AG09309 (cell line): ENCODE results near the gene CENPU.

ENCODE experiments used
- DNase-seq: peaks from one replicate; pipeline ENCODE4 v3.0.0-alpha.2; 2010; ENCODE audit warnings: low read depth
- H3K4me3 ChIP-seq: 2 replicates; pipeline ENCODE4 v1.5.1; 2011; ENCODE audit warnings: mild to moderate bottlenecking, low read depth, low read length, moderate library complexity; ENCODE audit not compliant: control insufficient read depth
- TF ChIP-seq, protein P1 (sequence below): IDR thresholded peaks from 2 replicates; pipeline ENCODE4 v1.5.1; 2011; ENCODE audit warnings: mild to moderate bottlenecking, low read depth, low read length, inconsistent platforms; ENCODE audit not compliant: insufficient read depth, control insufficient read depth; ENCODE audit errors: missing control alignments

The CENPU gene

GRCh38 chr4:184675018-184675417, 58.9 kb downstream of the CENPU start:
- DNase-seq, result no peak
- TF ChIP-seq, protein P1, sequence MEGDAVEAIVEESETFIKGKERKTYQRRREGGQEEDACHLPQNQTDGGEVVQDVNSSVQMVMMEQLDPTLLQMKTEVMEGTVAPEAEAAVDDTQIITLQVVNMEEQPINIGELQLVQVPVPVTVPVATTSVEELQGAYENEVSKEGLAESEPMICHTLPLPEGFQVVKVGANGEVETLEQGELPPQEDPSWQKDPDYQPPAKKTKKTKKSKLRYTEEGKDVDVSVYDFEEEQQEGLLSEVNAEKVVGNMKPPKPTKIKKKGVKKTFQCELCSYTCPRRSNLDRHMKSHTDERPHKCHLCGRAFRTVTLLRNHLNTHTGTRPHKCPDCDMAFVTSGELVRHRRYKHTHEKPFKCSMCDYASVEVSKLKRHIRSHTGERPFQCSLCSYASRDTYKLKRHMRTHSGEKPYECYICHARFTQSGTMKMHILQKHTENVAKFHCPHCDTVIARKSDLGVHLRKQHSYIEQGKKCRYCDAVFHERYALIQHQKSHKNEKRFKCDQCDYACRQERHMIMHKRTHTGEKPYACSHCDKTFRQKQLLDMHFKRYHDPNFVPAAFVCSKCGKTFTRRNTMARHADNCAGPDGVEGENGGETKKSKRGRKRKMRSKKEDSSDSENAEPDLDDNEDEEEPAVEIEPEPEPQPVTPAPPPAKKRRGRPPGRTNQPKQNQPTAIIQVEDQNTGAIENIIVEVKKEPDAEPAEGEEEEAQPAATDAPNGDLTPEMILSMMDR, result no peak
- H3K4me3 ChIP-seq, result no peak overlapping the region

DNA sequence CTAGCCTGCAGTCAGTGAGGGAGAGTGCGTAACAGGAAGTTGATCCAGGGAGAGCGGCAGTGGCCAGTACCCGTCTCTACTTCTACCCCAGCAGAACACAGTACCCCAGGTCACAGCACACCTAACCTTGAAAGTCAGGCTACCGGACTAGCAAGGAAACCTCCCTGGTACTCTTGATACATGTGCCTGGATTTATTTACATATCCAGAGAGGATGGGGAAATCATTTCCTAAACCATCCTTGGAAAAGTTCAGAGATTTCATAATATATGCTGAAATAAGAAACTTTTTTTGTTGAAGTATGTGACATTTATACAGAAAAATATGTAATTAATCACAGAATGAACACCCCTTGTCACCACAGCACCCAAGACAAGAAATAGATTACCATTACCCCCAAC, 59.9 kb downstream of the CENPU start:
- DNase-seq, result no peak
- H3K4me3 ChIP-seq, result no peak overlapping the region
- TF ChIP-seq, protein P1, result no peak

DNA sequence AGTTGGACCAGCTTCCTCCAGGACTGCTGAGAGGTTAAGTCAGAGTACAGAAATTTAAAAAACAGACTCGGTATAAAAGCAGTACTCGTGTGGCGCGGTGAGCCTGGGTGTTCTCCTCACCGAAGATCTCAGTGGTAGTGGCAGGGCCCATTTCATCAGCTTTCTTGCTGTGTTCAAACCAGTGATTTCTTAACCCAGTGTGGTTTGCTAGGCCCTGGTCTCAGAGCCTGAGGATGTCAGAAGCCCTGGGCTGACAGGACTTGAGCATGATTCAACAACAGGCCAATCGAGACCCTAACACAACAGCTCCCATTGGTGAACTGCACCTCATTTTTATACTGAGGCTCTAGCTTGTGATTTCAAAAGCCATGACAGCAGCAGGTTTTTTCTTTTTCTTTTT, 61.2 kb downstream of the CENPU start:
- DNase-seq, result no peak
- H3K4me3 ChIP-seq, result no peak overlapping the region
- TF ChIP-seq, protein P1, result no peak

DNA sequence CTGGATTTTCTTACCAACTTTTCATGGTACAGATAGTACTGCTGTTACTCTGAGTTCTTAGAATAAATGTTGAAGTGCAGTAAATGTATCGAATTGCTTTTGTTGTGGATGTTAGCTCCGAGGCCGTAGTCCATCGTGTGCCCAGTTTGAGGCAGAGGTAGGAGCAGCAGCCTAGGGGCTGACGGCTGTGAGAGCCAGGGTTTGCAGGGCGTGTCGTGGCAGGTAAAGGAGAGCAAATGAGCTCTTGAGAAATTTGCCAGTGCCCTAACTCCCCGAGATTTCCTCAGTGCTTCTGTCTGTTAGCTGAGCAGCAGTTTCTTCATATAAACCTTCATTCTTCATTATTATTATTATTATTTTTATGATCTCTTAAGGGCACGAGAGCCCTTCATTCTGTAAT, 62.8 kb downstream of the CENPU start:
- TF ChIP-seq, protein P1, result no peak
- DNase-seq, result no peak
- no peak overlapping the region for H3K4me3 ChIP-seq

DNA sequence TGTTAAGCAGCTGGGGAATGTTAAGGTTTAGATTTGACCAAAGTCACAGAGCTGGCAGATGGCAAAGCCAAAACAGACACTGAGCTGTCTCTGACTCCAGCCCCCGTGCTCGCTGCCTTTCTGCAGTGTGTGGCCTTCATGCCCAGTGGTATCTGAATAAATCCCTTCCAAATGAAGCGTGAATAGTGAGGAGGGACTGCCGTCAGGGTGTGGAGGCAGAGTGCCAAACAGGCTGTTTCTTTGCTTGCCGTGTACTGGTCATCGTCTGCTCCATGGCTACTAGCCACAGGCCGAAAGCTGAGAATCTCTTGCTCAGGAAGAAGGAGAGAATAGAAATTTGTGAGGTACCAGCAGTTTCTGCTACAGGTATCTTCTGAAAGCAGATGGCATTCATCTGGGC, 64.6 kb downstream of the CENPU start:
- DNase-seq, result no peak
- no peak overlapping the region for H3K4me3 ChIP-seq
- TF ChIP-seq, protein P1, result no peak

DNA sequence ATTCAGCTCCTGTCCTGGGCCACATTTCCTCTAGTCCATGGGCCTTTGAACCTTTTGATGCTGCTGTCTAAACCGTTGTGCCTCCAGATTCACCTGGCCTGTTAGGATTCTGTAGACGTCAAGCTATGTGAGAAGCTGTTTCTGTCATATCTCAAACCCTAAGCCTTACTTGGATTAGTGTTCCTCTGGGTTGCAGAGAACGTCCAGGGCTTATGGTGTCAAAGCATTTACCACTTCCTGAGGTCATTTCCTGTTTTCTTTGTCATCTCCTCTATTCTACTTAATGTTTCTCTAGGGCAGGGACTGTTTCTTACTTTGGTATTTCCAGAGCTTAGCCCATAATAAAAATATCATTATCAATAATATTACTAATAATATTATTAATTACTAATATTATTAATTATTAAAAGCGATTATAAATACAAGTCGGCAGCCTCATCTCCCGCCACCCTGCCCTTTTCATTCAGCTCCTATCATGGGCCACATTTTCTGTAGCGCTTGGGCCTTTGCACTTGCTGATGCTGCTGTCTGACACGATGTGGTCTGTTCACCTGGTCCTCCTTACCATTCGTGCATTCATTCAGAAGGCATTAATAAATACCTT, 65.3 kb downstream of the CENPU start:
- no peak overlapping the region for H3K4me3 ChIP-seq
- DNase-seq, result no peak

More for the DNA sequence above, 65.3 kb downstream of the CENPU start:
- TF ChIP-seq, protein P1, result no peak
